DOHH2 (cell line): ENCODE data around the gene PPP2R5A.

Source experiments
- H3F3A ChIP-seq: fragments of 200-600 bp; sonication (generic), shearing (Covaris generic); 2 replicates; pipeline ENCODE4 v1.6.0; 2016; ENCODE audit warnings: antibody characterized with exemption, mild to moderate bottlenecking; ENCODE audit not compliant: control insufficient read depth, insufficient read depth
- H3K27ac ChIP-seq: fragments of 200-600 bp; sonication (generic); 2 replicates; pipeline ENCODE4 v1.5.1; 2014; ENCODE audit warnings: low read depth, mild to moderate bottlenecking, low read length, moderate library complexity
- H3K27me3 ChIP-seq: fragments of 200-600 bp; sonication (generic); 2 replicates; pipeline ENCODE4 v1.6.1; 2014; ENCODE audit warnings: mild to moderate bottlenecking, low read length, mixed read lengths; ENCODE audit not compliant: control insufficient read depth
- H3K36me3 ChIP-seq: fragments of 200-600 bp; sonication (generic); 2 replicates; pipeline ENCODE4 v1.6.1; 2014; ENCODE audit warnings: mild to moderate bottlenecking, low read length, moderate library complexity, mixed read lengths; ENCODE audit not compliant: control insufficient read depth
- H3K4me1 ChIP-seq: fragments of 200-600 bp; sonication (generic); 2 replicates; pipeline ENCODE4 v1.6.1; 2014; ENCODE audit warnings: mild to moderate bottlenecking, low read length, mixed read lengths; ENCODE audit not compliant: control insufficient read depth
- H3K4me2 ChIP-seq: fragments of 200-600 bp; sonication (generic); 2 replicates; pipeline ENCODE4 v1.6.0; 2014; ENCODE audit warnings: mild to moderate bottlenecking, low read length, moderate library complexity
- H3K4me3 ChIP-seq: fragments of 200-600 bp; sonication (generic); 2 replicates; pipeline ENCODE4 v1.5.1; 2014; ENCODE audit warnings: mild to moderate bottlenecking, low read length, mixed read lengths
- H3K79me2 ChIP-seq: fragments of 200-600 bp; sonication (generic); 2 replicates; pipeline ENCODE4 v1.6.1; 2014; ENCODE audit warnings: mild to moderate bottlenecking, low read length, mixed read lengths; ENCODE audit not compliant: control insufficient read depth
- H3K9me2 ChIP-seq: fragments of 200-600 bp; sonication (generic); replicated peaks from 2 replicates; pipeline ENCODE4 v1.6.1; 2014; ENCODE audit warnings: mild to moderate bottlenecking, low read length, mixed read lengths; ENCODE audit not compliant: control insufficient read depth
- H3K9me3 ChIP-seq: fragments of 200-600 bp; sonication (generic); 2 replicates; pipeline ENCODE4 v1.6.1; 2014; ENCODE audit warnings: antibody characterized with exemption, low read length, mixed read lengths; ENCODE audit not compliant: control insufficient read depth, insufficient read depth
- H4K20me1 ChIP-seq: fragments of 200-600 bp; sonication (generic); 2 replicates; pipeline ENCODE4 v1.6.0; 2014; ENCODE audit warnings: low read depth, mild to moderate bottlenecking, antibody characterized with exemption, low read length, moderate library complexity; ENCODE audit not compliant: control insufficient read depth, insufficient read depth
- EZH2phosphoT487 ChIP-seq: fragments of 200-600 bp; sonication (generic); IDR thresholded peaks from 2 replicates; pipeline ENCODE4 v1.6.1; 2017; ENCODE audit warnings: borderline replicate concordance, mild to moderate bottlenecking, antibody characterized with exemption, low read length, moderate library complexity, mixed read lengths
- TF ChIP-seq, protein P1 (sequence below): fragments of 200-600 bp; sonication (generic); IDR thresholded peaks from one replicate; pipeline ENCODE4 v1.5.1; 2014; ENCODE audit warnings: antibody characterized with exemption, mild to moderate bottlenecking, low read depth, low read length; ENCODE audit not compliant: poor library complexity, severe bottlenecking

The PPP2R5A gene

DNA sequence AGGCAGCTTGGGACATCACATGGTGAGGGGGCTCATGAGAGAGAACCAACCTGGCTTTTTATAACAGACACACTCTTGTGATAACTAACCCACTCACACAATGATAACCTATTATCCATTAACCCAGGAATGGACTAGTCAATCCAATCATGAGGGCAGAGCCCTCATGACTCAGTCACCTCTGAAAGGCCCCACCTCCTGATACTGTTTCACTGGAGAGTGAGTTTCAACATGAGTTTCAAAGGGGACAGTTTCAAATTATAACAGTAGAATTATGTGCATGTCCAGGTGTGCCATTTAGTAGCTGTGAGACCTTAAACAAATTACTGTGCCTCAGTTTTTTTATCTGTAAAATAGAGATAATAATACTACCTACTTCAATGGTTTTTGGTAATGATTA lies 47.6 kb upstream of the PPP2R5A start:
- no peaks in the 10 kb centered on the region for H3K79me2 ChIP-seq
- H3K4me1 ChIP-seq, result no peaks in the 10 kb centered on the region
- no peaks in the 10 kb centered on the region for H3K36me3 ChIP-seq
- peaks cover 20% of the 10 kb centered on the region for H3K27me3 ChIP-seq
- H4K20me1 ChIP-seq, result no peaks in the 10 kb centered on the region
- TF ChIP-seq, protein P1, sequence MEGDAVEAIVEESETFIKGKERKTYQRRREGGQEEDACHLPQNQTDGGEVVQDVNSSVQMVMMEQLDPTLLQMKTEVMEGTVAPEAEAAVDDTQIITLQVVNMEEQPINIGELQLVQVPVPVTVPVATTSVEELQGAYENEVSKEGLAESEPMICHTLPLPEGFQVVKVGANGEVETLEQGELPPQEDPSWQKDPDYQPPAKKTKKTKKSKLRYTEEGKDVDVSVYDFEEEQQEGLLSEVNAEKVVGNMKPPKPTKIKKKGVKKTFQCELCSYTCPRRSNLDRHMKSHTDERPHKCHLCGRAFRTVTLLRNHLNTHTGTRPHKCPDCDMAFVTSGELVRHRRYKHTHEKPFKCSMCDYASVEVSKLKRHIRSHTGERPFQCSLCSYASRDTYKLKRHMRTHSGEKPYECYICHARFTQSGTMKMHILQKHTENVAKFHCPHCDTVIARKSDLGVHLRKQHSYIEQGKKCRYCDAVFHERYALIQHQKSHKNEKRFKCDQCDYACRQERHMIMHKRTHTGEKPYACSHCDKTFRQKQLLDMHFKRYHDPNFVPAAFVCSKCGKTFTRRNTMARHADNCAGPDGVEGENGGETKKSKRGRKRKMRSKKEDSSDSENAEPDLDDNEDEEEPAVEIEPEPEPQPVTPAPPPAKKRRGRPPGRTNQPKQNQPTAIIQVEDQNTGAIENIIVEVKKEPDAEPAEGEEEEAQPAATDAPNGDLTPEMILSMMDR, result no peak
- TF ChIP-seq EZH2phosphoT487, result no peak
- H3K27ac ChIP-seq, result no peak overlapping the region
- no peaks in the 10 kb centered on the region for H3F3A ChIP-seq
- no peak overlapping the region for H3K4me2 ChIP-seq
- H3K9me2 ChIP-seq, result no peaks in the 10 kb centered on the region
- no peak overlapping the region for H3K4me3 ChIP-seq
- no peaks in the 10 kb centered on the region for H3K9me3 ChIP-seq

DNA sequence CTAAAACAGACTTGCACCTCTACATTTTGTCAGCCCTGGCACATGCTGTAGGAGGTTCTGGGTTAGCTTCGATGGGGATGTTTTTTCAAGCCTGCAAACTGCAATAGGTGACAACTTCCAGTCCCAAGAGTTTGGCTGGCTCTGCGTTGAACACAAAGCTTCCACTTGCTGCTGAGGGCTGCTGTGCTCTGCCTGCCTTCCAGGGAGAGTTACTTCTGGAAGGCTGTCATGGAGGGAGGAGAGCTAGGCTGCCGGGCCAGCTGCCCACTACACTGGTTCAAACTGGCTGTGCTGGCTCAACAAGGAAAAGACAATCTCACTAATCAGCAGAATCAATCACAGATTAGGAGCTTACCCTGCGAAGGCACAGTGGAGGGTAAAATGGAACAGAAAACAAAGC lies 46.7 kb upstream of the PPP2R5A start:
- no peaks in the 10 kb centered on the region for H3K36me3 ChIP-seq
- H3K4me2 ChIP-seq, result no peak overlapping the region
- H3K4me1 ChIP-seq, result no peaks in the 10 kb centered on the region
- no peaks in the 10 kb centered on the region for H3K9me3 ChIP-seq
- peaks cover 17% of the 10 kb centered on the region for H3K27me3 ChIP-seq
- H3F3A ChIP-seq, result no peaks in the 10 kb centered on the region
- H4K20me1 ChIP-seq, result no peaks in the 10 kb centered on the region
- H3K9me2 ChIP-seq, result no peaks in the 10 kb centered on the region
- TF ChIP-seq EZH2phosphoT487, result no peak
- TF ChIP-seq, protein P1, result no peak
- no peaks in the 10 kb centered on the region for H3K79me2 ChIP-seq
- no peak overlapping the region for H3K4me3 ChIP-seq
- H3K27ac ChIP-seq, result no peak overlapping the region

DNA sequence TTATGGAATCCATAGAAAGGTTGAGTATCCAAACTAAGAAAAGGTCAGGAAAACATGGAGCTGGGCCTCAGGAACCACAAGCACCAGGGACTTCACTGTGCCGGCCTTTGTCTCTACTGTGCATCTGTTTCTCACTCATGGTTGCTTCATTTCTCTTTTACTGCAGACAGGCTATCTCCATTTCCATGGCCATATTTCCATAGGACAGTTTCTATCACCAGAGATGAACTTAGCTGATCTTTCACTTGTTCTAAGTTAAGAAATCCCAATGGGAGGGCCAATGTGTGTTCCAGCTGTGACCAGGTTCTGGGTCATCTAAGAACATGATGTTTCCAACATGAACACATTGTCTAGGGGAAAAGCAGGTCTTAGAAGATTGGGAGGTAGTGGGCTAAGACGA lies 43.7 kb upstream of the PPP2R5A start:
- H3K9me3 ChIP-seq, result no peaks in the 10 kb centered on the region
- H3K36me3 ChIP-seq, result no peaks in the 10 kb centered on the region
- H3F3A ChIP-seq, result no peaks in the 10 kb centered on the region
- H4K20me1 ChIP-seq, result no peaks in the 10 kb centered on the region
- H3K4me1 ChIP-seq, result no peaks in the 10 kb centered on the region
- no peak overlapping the region for H3K4me2 ChIP-seq
- H3K27ac ChIP-seq, result no peak overlapping the region
- no peak for TF ChIP-seq EZH2phosphoT487
- TF ChIP-seq, protein P1, result no peak
- no peaks in the 10 kb centered on the region for H3K79me2 ChIP-seq
- peaks cover 15% of the 10 kb centered on the region for H3K27me3 ChIP-seq
- no peaks in the 10 kb centered on the region for H3K9me2 ChIP-seq
- H3K4me3 ChIP-seq, result no peak overlapping the region

DNA sequence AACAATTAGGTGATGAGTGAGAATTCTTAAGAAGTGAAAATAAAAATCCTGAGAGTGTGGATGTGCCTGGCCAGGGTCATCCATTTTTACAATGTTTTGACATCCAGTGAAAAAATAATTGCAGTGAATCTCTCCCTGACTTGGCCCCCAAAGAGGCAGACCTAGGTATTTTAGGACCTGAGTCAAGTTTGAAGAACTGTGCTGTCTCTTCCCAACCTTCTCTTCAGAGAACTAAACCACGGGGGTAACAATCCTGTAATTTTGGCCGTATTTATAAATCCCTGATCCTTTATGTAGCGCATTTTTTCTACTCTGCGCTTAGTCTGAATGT lies 43.3 kb upstream of the PPP2R5A start:
- H3K36me3 ChIP-seq, result no peaks in the 10 kb centered on the region
- H3K4me2 ChIP-seq, result no peak overlapping the region
- H3K27ac ChIP-seq, result no peak overlapping the region
- TF ChIP-seq EZH2phosphoT487, result no peak
- TF ChIP-seq, protein P1, result no peak
- no peaks in the 10 kb centered on the region for H3F3A ChIP-seq
- H3K79me2 ChIP-seq, result no peaks in the 10 kb centered on the region
- no peaks in the 10 kb centered on the region for H3K4me1 ChIP-seq
- no peak overlapping the region for H3K4me3 ChIP-seq
- H3K9me2 ChIP-seq, result no peaks in the 10 kb centered on the region
- H3K27me3 ChIP-seq, result peaks cover 14% of the 10 kb centered on the region
- H3K9me3 ChIP-seq, result no peaks in the 10 kb centered on the region
- no peaks in the 10 kb centered on the region for H4K20me1 ChIP-seq
